SK-N-SH (cell line): ENCODE results near the gene SYNM. TPM values are rescaled to one million over a fixed set of nuclear protein-coding genes. Genes with fewer than 3 reads are reported as not detected.

ENCODE experiments used
- CTCF ChIA-PET: fragments of 300-600, 350-600 bp; formaldehyde crosslinking; extraction: SDS; loops from one replicate; lab custom pipeline; 2021; lab: Yijun Ruan, JAX
- POLR2A ChIA-PET: fragments of 350-600 bp; sonication (Branson Sonifier 250); formaldehyde crosslinking; extraction: SDS; loops from one replicate; lab custom pipeline; 2020; ENCODE audit warnings: antibody characterized with exemption, inconsistent platforms; lab: Yijun Ruan, JAX
- DNase-seq: peaks from one replicate; pipeline ENCODE4 v3.0.0; 2012
- H2AFZ ChIP-seq: fragments of 200-600 bp; sonication (generic); 2 replicates; pipeline ENCODE4 v1.8.1; 2016; ENCODE audit warnings: antibody characterized with exemption, mild to moderate bottlenecking, low read depth
- H3F3A ChIP-seq: fragments of 200-600 bp; sonication (generic); replicated peaks from 2 replicates; pipeline ENCODE3; 2016; ENCODE audit warnings: antibody characterized with exemption, mild to moderate bottlenecking; ENCODE audit not compliant: insufficient read depth
- H3K27ac ChIP-seq, 2 experiments: fragments of 200-500 bp in 1 of 2; fragments of 200-600 bp in 1 of 2; sonication (Bioruptor generic) in 1 of 2; sonication (generic), shearing (Covaris generic) in 1 of 2; 2 replicates each; pipeline versions ENCODE4 v1.5.1 to v1.6.1; 2014 to 2016; ENCODE audit warnings: low read depth in 2 of 2, inconsistent platforms in 1 of 2, low read length in 1 of 2, mild to moderate bottlenecking in 1 of 2, mixed read lengths in 1 of 2
- H3K27me3 ChIP-seq: fragments of 200-600 bp; sonication (generic), shearing (Covaris generic); 2 replicates; pipeline ENCODE4 v1.6.1; 2016; ENCODE audit warnings: mixed run types; ENCODE audit not compliant: insufficient read depth
- H3K36me3 ChIP-seq, 2 experiments: fragments of 200-500 bp in 1 of 2; fragments of 200-600 bp in 1 of 2; sonication (Bioruptor generic) in 1 of 2; sonication (generic) in 1 of 2; replicated peaks in 1 of 2; 2 replicates each; pipeline versions ENCODE3 to v1.5.1; 2014 to 2016; ENCODE audit warnings: low read length in 1 of 2, mild to moderate bottlenecking in 1 of 2; ENCODE audit not compliant: insufficient read depth in 2 of 2, control insufficient read depth in 1 of 2
- H3K4me1 ChIP-seq, 2 experiments: fragments of 200-500 bp in 1 of 2; fragments of 200-600 bp in 1 of 2; sonication (Bioruptor generic) in 1 of 2; sonication (generic), shearing (Covaris generic) in 1 of 2; 2 replicates each; pipeline versions ENCODE4 v1.5.1 to v1.6.1; 2014 to 2016; ENCODE audit warnings: low read depth in 1 of 2, low read length in 1 of 2, mixed run types in 1 of 2; ENCODE audit not compliant: insufficient read depth in 2 of 2, control insufficient read depth in 1 of 2
- H3K4me2 ChIP-seq: fragments of 200-600 bp; sonication (generic), shearing (Covaris generic); 2 replicates; pipeline ENCODE4 v1.6.1; 2017; ENCODE audit warnings: mixed run types
- H3K4me3 ChIP-seq, 2 experiments: fragments of 200-500 bp in 1 of 2; fragments of 200-600 bp in 1 of 2; sonication (Bioruptor generic) in 1 of 2; sonication (generic), shearing (Covaris generic) in 1 of 2; 2 replicates each; pipeline versions ENCODE4 v1.5.1 to v1.8.1; 2014 to 2016; ENCODE audit warnings: low read depth in 2 of 2, inconsistent platforms in 1 of 2, low read length in 1 of 2, mild to moderate bottlenecking in 1 of 2, mixed read lengths in 1 of 2, moderate library complexity in 1 of 2
- H3K79me2 ChIP-seq: fragments of 200-600 bp; sonication (generic); 2 replicates; pipeline ENCODE4 v1.8.1; 2017; ENCODE audit warnings: mild to moderate bottlenecking; ENCODE audit not compliant: insufficient read depth
- H3K9ac ChIP-seq: fragments of 200-600 bp; sonication (generic); 2 replicates; pipeline ENCODE4 v1.6.1; 2017; ENCODE audit warnings: mixed run types
- H3K9me2 ChIP-seq: fragments of 200-600 bp; sonication (generic); 2 replicates; pipeline ENCODE4 v1.6.1; 2017; ENCODE audit warnings: mixed run types
- H3K9me3 ChIP-seq: fragments of 200-600 bp; sonication (generic); 2 replicates; pipeline ENCODE4 v1.6.1; 2017; ENCODE audit warnings: mixed run types, mild to moderate bottlenecking, moderate library complexity
- H4K20me1 ChIP-seq: fragments of 200-600 bp; sonication (generic); 2 replicates; pipeline ENCODE4 v1.6.1; 2017; ENCODE audit warnings: mild to moderate bottlenecking, mixed run types; ENCODE audit not compliant: insufficient read depth
- CHD2 ChIP-seq: fragments of 150-350 bp; IDR thresholded peaks from 2 replicates; pipeline ENCODE4 v1.6.1; 2018; ENCODE audit warnings: low read length; ENCODE audit not compliant: partially characterized antibody
- FOXJ3 ChIP-seq: sonication (generic); formaldehyde crosslinking; IDR thresholded peaks from 2 replicates; pipeline ENCODE4 v1.5.1; 2020; ENCODE audit warnings: mild to moderate bottlenecking, missing genetic modification reagents
- FOXM1 ChIP-seq: IDR thresholded peaks from 2 replicates; pipeline ENCODE4 v1.4.0; 2012; ENCODE audit warnings: low read depth, mild to moderate bottlenecking
- GABPA ChIP-seq: IDR thresholded peaks from 2 replicates; pipeline ENCODE4 v1.4.0; 2012; ENCODE audit warnings: low read depth, mild to moderate bottlenecking
- GATA2 ChIP-seq: sonication (generic); formaldehyde crosslinking; IDR thresholded peaks from 2 replicates; pipeline ENCODE4 v1.5.0; 2020; ENCODE audit warnings: mild to moderate bottlenecking, missing genetic modification reagents
- JUND ChIP-seq: IDR thresholded peaks from 2 replicates; pipeline ENCODE4 v1.4.0; 2012
- MAX ChIP-seq: IDR thresholded peaks from 2 replicates; pipeline ENCODE4 v1.4.0; 2012; ENCODE audit warnings: low read depth
- MEF2A ChIP-seq: IDR thresholded peaks from 2 replicates; pipeline ENCODE4 v1.4.0; 2012; ENCODE audit warnings: low read depth, borderline replicate concordance
- NRF1 ChIP-seq: IDR thresholded peaks from 2 replicates; pipeline ENCODE4 v1.6.1; 2012; ENCODE audit warnings: low read depth, mild to moderate bottlenecking, low read length
- POLR2AphosphoS5 ChIP-seq: IDR thresholded peaks from 2 replicates; pipeline ENCODE4 v1.6.1; 2012; ENCODE audit warnings: low read depth, low read length
- RAD21 ChIP-seq: IDR thresholded peaks from 2 replicates; pipeline ENCODE4 v1.6.1; 2012; ENCODE audit warnings: mild to moderate bottlenecking, low read length
- SIN3A ChIP-seq: IDR thresholded peaks from 2 replicates; pipeline ENCODE4 v1.6.1; 2012; ENCODE audit warnings: low read depth, mild to moderate bottlenecking, low read length, moderate library complexity, borderline replicate concordance
- SMC3 ChIP-seq: IDR thresholded peaks from 2 replicates; pipeline ENCODE4 v1.6.1; 2012; ENCODE audit warnings: low read depth, low read length, improper control_type of control experiment
- TAF1 ChIP-seq: IDR thresholded peaks from 2 replicates; pipeline ENCODE4 v1.6.1; 2012; ENCODE audit warnings: low read depth, mild to moderate bottlenecking, low read length, moderate library complexity, borderline replicate concordance
- TEAD4 ChIP-seq: IDR thresholded peaks from 2 replicates; pipeline ENCODE4 v1.4.0; 2012; ENCODE audit warnings: mild to moderate bottlenecking, borderline replicate concordance; ENCODE audit not compliant: insufficient read depth
- USF1 ChIP-seq: IDR thresholded peaks from 2 replicates; pipeline ENCODE4 v1.4.0; 2012; ENCODE audit warnings: low read depth, borderline replicate concordance
- YY1 ChIP-seq: IDR thresholded peaks from 2 replicates; pipeline ENCODE4 v1.4.0; 2012; ENCODE audit warnings: low read depth, mild to moderate bottlenecking
- ZBTB33 ChIP-seq: IDR thresholded peaks from 2 replicates; pipeline ENCODE4 v1.4.0; 2012; ENCODE audit warnings: low read depth, borderline replicate concordance
- WGBS: methylation state at CpG from one replicate; pipeline ENCODE4 v1.1.6; 2017; ENCODE audit warnings: low lambda C conversion rate; 5-methylcytosine and 5-hydroxymethylcytosine counted together
- polyA plus RNA-seq, 3 experiments: library from polyadenylated mRNA; depleted of rRNA; stranded (reverse); fragments of >200 nt; gene quantifications; 2 replicates each; pipeline ENCODE4 v1.2.3, GENCODE V29; 2012

SYNM gene
- polyA plus RNA-seq, 1 of the 3 experiments (the other 2 are of a cell fraction) = 5.0 TPM

GRCh38 chr15:99145005-99145404 is 40.1 kb downstream of the SYNM start (continued):
- no peak for TF ChIP-seq MAX

- Histone ChIP-seq H4K20me1 (no peaks in the 10 kb centered on the region), H3F3A (no peaks in the 10 kb centered on the region), H3K79me2 (no peaks in the 10 kb centered on the region), H3K9me3 (no peaks in the 10 kb centered on the region), H2AFZ (no peak overlapping the region), H3K9me2 (no peaks in the 10 kb centered on the region), H3K27ac (no peak overlapping the region), H3K4me2 (no peak overlapping the region), H3K4me3 (no peak overlapping the region), H3K27me3 (no peaks in the 10 kb centered on the region), H3K4me1 (peaks cover 0 to 11% of the 10 kb centered on the region in 2 experiments; a peak in 1 of 4 replicates), H3K36me3 (no peaks in the 10 kb centered on the region), H3K9ac (no peak overlapping the region)
- DNase-seq = no peak
- 95% methylated on average over 6 of the region's 6 CpGs for WGBS
- POLR2A ChIA-PET = no interaction called here
- CTCF ChIA-PET = interaction anchor here (1.1 to 1.7 kb wide), 2 partner anchors 15 to 41 kb away, joined by 3 to 5 read pairs; no protein-coding TSS in a partner anchor
- TF ChIP-seq TEAD4 (no peak), ZBTB33 (no peak), NRF1 (no peak), USF1 (no peak), MAX (no peak), FOXM1 (no peak), GATA2 (CRISPR knock-in tag) (no peak), YY1 (no peak), TAF1 (no peak), FOXJ3 (CRISPR knock-in tag) (no peak), RAD21 (no peak), MEF2A (no peak), SIN3A (no peak), POLR2AphosphoS5 (no peak), CHD2 (no peak), GABPA (no peak), SMC3 (no peak), JUND (no peak)
These were observed 40.9 kb downstream of the SYNM start for GRCh38 chr15:99145778-99146177.
